ENCODE data around the gene VPS35L.

VPS35L gene

GRCh38 chr16:19595043-19595767 lies 39.7 kb downstream of the VPS35L start:
- peak; percentile 50 for DNase-seq (ENCODE audit: low spot score)

GRCh38 chr16:19598805-19599510 lies 43.5 kb downstream of the VPS35L start:
- DNase-seq (ENCODE audit: low spot score) = no peak

- no peak for DNase-seq (ENCODE audit: low spot score)
Measured at GRCh38 chr16:19599968-19600716, 44.6 kb downstream of the VPS35L start.

- peak; percentile 44 for DNase-seq (ENCODE audit: low spot score)
Measured at GRCh38 chr16:19601083-19601976, 45.8 kb downstream of the VPS35L start.

- DNase-seq (ENCODE audit: low spot score) = no peak
Measured at GRCh38 chr16:19604911-19605310, 49.4 kb downstream of the VPS35L start.

GRCh38 chr16:19605701-19606100 lies 50.2 kb downstream of the VPS35L start:
- no peak for DNase-seq (ENCODE audit: low spot score)

- peak; percentile 54 for DNase-seq (ENCODE audit: low spot score)
Measured at GRCh38 chr16:19607616-19608280, 52.2 kb downstream of the VPS35L start.

GRCh38 chr16:19609359-19609758 lies 53.9 kb downstream of the VPS35L start:
- DNase-seq (ENCODE audit: low spot score) = no peak

- DNase-seq (ENCODE audit: low spot score) = no peak
Measured at GRCh38 chr16:19610200-19610599, 54.7 kb downstream of the VPS35L start.

- DNase-seq (ENCODE audit: low spot score) = no peak
Measured at GRCh38 chr16:19613834-19614233, 58.3 kb downstream of the VPS35L start.

GRCh38 chr16:19616241-19616640 lies 60.7 kb downstream of the VPS35L start:
- DNase-seq (ENCODE audit: low spot score) = no peak

- no peak for DNase-seq (ENCODE audit: low spot score)
Measured at GRCh38 chr16:19618876-19619275, 63.4 kb downstream of the VPS35L start.

- no peak for DNase-seq (ENCODE audit: low spot score)
Measured at GRCh38 chr16:19621445-19621844, 65.9 kb downstream of the VPS35L start.

GRCh38 chr16:19625039-19625438 lies 69.5 kb downstream of the VPS35L start:
- DNase-seq (ENCODE audit: low spot score) = no peak

- no peak for DNase-seq (ENCODE audit: low spot score)
Measured at GRCh38 chr16:19636436-19637267, 81.1 kb downstream of the VPS35L start.

- no peak for DNase-seq (ENCODE audit: low spot score)
Measured at GRCh38 chr16:19639986-19640421, 84.5 kb downstream of the VPS35L start.

- no peak for DNase-seq (ENCODE audit: low spot score)
Measured at GRCh38 chr16:19642501-19642900, 87.0 kb downstream of the VPS35L start.

- DNase-seq (ENCODE audit: low spot score) = no peak
Measured at GRCh38 chr16:19644877-19645276, 89.4 kb downstream of the VPS35L start.

- DNase-seq (ENCODE audit: low spot score) = no peak
Measured at GRCh38 chr16:19645557-19645981, 90.1 kb downstream of the VPS35L start.

GRCh38 chr16:19649980-19650379 lies 94.5 kb downstream of the VPS35L start:
- no peak for DNase-seq (ENCODE audit: low spot score)

Data from AG08395 (cell line).